K562 (cell line): ENCODE measurements around the gene KLHL18. TPM values are rescaled to one million over a fixed set of nuclear protein-coding genes. Genes with fewer than 3 reads are reported as not detected.

Experiments
- CREB5 ChIP-seq: fragments of 250-450 bp; sonication (Bioruptor Pico); IDR thresholded peaks from 2 replicates; pipeline ENCODE4 v1.5.0; 2020; ENCODE audit warnings: mild to moderate bottlenecking
- DEAF1 ChIP-seq: fragments of 450-650 bp; formaldehyde crosslinking; IDR thresholded peaks from 2 replicates; pipeline ENCODE4 v1.4.0; 2020; ENCODE audit warnings: mild to moderate bottlenecking, moderate library complexity
- E2F5 ChIP-seq: sonication (generic); formaldehyde crosslinking; IDR thresholded peaks from 2 replicates; pipeline ENCODE4 v1.8.0; 2022; ENCODE audit warnings: mild to moderate bottlenecking, missing genetic modification reagents
- FOXJ2 ChIP-seq: fragments of 200-800 bp; sonication (Bioruptor generic); IDR thresholded peaks from 2 replicates; pipeline ENCODE4 v1.6.1; 2016; ENCODE audit warnings: missing genetic modification characterization, missing compliant biosample characterization
- FOXK2 ChIP-seq, 2 experiments: fragments of 450-650 bp; IDR thresholded peaks in 1 of 2; conservative IDR thresholded peaks in 1 of 2; 2 replicates each; pipeline ENCODE4 v1.6.1; 2016; ENCODE audit warnings: low read depth in 2 of 2, mild to moderate bottlenecking in 1 of 2
- FOXM1 ChIP-seq, 2 experiments: fragments of 450-650 bp in 1 of 2; sonication (generic) in 1 of 2; formaldehyde crosslinking in 1 of 2; IDR thresholded peaks; 2 replicates each; pipeline versions ENCODE4 v1.6.1 to v1.9.0; 2017 to 2022; ENCODE audit warnings: low read depth in 2 of 2, mild to moderate bottlenecking in 2 of 2, missing genetic modification reagents in 1 of 2, moderate library complexity in 1 of 2
- SRSF7 ChIP-seq: fragments of 200-400 bp; formaldehyde crosslinking; optimal IDR thresholded peaks from 2 replicates; pipeline ENCODE3; 2017; ENCODE audit warnings: mild to moderate bottlenecking, low read depth, low read length
- TFE3 ChIP-seq: fragments of 450-650 bp; formaldehyde crosslinking; IDR thresholded peaks from 2 replicates; pipeline ENCODE4 v1.4.0; 2020; ENCODE audit warnings: mild to moderate bottlenecking, mixed read lengths
- ZBED1 ChIP-seq: IDR thresholded peaks from 2 replicates; pipeline ENCODE4 v1.6.1; 2014
- ZBTB40 ChIP-seq, 2 experiments: fragments of 450-650 bp in 1 of 2; sonication (generic) in 1 of 2; formaldehyde crosslinking in 1 of 2; IDR thresholded peaks; 2 replicates each; pipeline versions ENCODE4 v1.7.1 to v1.9.0; 2016 to 2022; ENCODE audit warnings: inconsistent platforms in 1 of 2, mild to moderate bottlenecking in 1 of 2, missing genetic modification reagents in 1 of 2
- ZNF764 ChIP-seq: fragments of 250-450 bp; sonication (Bioruptor Pico); IDR thresholded peaks from 2 replicates; pipeline ENCODE4 v1.4.0; 2020; ENCODE audit warnings: low read depth, mild to moderate bottlenecking, moderate library complexity
- polyA plus RNA-seq, 8 experiments: library from polyadenylated mRNA; depleted of rRNA in 4 of 8; stranded (reverse) in 5 of 8; unstranded in 3 of 8; fragments of >200 nt; fragmentation: Nextera tagmentation in 2 of 8; fragmentation: Illumina TruSeq in 1 of 8; extraction: Ambion mirVana in 2 of 8; extraction: Trizol in 1 of 8; gene quantifications; 2 replicates each; pipeline versions ENCODE4 v1.2.1 to v1.2.3, GENCODE V29; 2011 to 2014; ENCODE audit warnings: inconsistent platforms in 1 of 8, missing spikeins in 1 of 8
- total RNA-seq, 7 experiments: library from RNA; depleted of rRNA in 6 of 7; stranded (reverse); fragments of >200 nt in 6 of 7; fragmentation: Illumina TruSeq in 2 of 7; extraction: Trizol in 2 of 7; gene quantifications; 2 replicates each; pipeline versions ENCODE4 v1.2.1 to v1.2.3, GENCODE V29; 2011 to 2021; ENCODE audit warnings: low replicate concordance in 1 of 7

KLHL18 gene
- total and polyA plus RNA-seq, 9 of the 15 experiments (the other 6 are each of a cell fraction or from before 2014, with no cell fraction given) = 26.7 to 97.5 (median 48.7) TPM

- TF ChIP-seq FOXM1 (IDR thresholded peaks at IDR 0.05; ENCODE audit: low read depth) (no peak), FOXM1 (CRISPR knock-in tag; IDR thresholded peaks at IDR 0.05; ENCODE audit: low read depth) (no peak), CREB5 (CRISPR knock-in tag) (no peak), FOXJ2 (tag) (0 out of 2 replicates have a peak, but pooled peaks have one; percentile 21), ZBTB40 (IDR thresholded peaks at IDR 0.05) (peak; percentile 33; the same call in 1 of the 2 replicates), ZBTB40 (CRISPR knock-in tag; IDR thresholded peaks at IDR 0.05) (no peak), ZBED1 (peak; percentile 71; the same call in 1 of the 2 replicates), SRSF7 (no peak), TFE3 (CRISPR knock-in tag) (no peak), FOXK2 (conservative IDR thresholded peaks at IDR 0.05 in 1 of 2, IDR thresholded peaks at IDR 0.05 in 1 of 2; ENCODE audit: low read depth in 2 of 2) (no peak), ZNF764 (CRISPR knock-in tag) (peak; percentile 95), DEAF1 (CRISPR knock-in tag) (no peak), E2F5 (CRISPR knock-in tag) (no peak)
These were observed 97.4 kb downstream of the KLHL18 start (continued) for GRCh38 chr3:47380026-47380600.
